Esophagus squamous epithelium (tissue), 4 donors: ENCODE data around the gene CYTH3.

Source experiments
- POLR2A ChIP-seq, 4 donors: fragments of 450-650 bp; IDR thresholded peaks; one replicate each; pipeline ENCODE4 v1.6.1; 2017; ENCODE audit warnings: antibody characterized with exemption in 4 of 4, mild to moderate bottlenecking in 4 of 4, moderate library complexity in 3 of 4
- TF ChIP-seq, protein P1 (sequence below), 6 experiments: fragments of 450-650 bp in 4 of 6; fragments of 200-600 bp in 2 of 6; sonication (generic) in 2 of 6; IDR thresholded peaks; one replicate each; pipeline ENCODE4 v1.5.1; 2016 to 2019; ENCODE audit warnings: antibody characterized with exemption in 6 of 6, mild to moderate bottlenecking in 4 of 6, moderate library complexity in 4 of 6

DNA sequence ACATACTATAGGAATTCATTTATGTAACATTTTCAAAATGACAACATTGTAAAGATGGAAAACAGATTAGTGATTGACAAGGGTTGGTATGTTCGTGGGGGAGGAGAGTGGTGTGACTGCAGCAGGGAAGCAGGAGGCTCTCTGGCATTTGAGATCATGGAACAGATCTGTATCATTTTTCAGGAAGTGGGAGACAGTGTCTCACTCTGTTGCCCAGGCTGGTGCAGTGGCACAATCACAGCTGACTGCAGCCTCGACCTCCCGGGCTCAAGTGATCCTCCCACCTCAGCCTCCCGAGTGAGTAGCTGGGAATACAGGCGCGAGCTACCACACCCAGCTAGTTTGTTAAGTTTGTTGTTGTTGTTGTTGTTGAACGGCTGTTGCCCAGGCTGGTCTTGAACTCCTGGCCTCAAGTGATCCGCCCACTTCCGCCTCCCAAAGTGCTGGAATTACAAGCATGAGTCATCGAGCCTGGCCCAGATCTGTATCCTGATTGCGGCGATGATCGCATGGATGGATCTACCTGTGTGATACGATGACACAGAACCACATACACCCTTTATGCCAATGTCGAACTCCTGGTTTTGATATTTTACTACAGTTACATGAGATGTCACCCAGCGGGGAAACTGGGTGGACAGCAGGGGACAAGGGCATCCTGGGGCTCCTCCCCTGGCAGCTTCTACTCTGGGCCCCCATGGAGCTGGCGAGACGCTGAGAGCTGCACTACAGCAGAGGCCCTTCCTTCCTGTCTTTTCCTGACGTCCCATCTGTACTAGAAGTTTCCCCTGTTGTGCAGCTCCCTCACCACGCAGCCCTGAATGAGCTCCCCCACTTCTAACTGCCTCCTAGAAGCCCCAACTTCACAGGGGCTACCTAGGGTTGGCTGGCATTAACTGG is 12.3 kb upstream of the CYTH3 start:
- no peak for TF ChIP-seq POLR2A (IDR thresholded peaks at IDR 0.05)
- TF ChIP-seq, protein P1, sequence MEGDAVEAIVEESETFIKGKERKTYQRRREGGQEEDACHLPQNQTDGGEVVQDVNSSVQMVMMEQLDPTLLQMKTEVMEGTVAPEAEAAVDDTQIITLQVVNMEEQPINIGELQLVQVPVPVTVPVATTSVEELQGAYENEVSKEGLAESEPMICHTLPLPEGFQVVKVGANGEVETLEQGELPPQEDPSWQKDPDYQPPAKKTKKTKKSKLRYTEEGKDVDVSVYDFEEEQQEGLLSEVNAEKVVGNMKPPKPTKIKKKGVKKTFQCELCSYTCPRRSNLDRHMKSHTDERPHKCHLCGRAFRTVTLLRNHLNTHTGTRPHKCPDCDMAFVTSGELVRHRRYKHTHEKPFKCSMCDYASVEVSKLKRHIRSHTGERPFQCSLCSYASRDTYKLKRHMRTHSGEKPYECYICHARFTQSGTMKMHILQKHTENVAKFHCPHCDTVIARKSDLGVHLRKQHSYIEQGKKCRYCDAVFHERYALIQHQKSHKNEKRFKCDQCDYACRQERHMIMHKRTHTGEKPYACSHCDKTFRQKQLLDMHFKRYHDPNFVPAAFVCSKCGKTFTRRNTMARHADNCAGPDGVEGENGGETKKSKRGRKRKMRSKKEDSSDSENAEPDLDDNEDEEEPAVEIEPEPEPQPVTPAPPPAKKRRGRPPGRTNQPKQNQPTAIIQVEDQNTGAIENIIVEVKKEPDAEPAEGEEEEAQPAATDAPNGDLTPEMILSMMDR (IDR thresholded peaks at IDR 0.05) = no peak
